ENCODE measurements around the gene NOTO. TPM values are rescaled to one million over a fixed set of nuclear protein-coding genes. Genes with fewer than 3 reads are reported as not detected.

The NOTO gene
- total and polyA plus RNA-seq, 12 donors, result 0.03 to 0.08 (median 0.05) TPM; not detected in 9

DNA sequence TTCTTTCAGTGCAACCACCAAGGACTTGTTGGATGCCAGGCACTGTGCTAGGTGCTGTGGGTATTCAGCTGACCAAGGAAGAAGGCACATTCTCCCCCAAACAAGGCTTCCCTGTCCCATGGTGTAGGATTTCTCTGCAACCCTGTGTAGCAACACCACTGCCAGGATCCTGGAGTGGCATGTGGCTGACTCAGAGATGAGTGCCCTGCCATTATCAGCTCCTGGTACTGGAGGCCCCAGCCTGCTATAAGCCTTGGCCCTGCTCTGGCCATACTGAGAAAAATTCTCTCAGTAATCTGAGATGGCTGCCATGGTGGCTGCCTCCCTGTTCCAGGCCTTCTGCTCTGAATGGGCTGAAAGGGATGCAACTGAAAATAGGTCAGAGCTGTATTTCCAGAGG lies 15.9 kb downstream of the NOTO start:
- peaks cover 0 to 6% of the 10 kb centered on the region in 2 donors for H3K4me1 ChIP-seq (replicated peaks in 1 of 2)
- H3K9me3 ChIP-seq (replicated peaks in 1 of 3), result no peaks in the 10 kb centered on the region
- H3K27me3 ChIP-seq, result no peaks in the 10 kb centered on the region
- H3K36me3 ChIP-seq (replicated peaks in 1 of 2), result peaks cover 0 to 20% of the 10 kb centered on the region in 2 donors
- DNase-seq, result peak in 6 of 7 donors; percentile 57 to 78 (median 72)
- intact Hi-C loops (cut with DNase I), result no loop called here
- no peak overlapping the region for H3K4me3 ChIP-seq
- TF ChIP-seq, protein P1, sequence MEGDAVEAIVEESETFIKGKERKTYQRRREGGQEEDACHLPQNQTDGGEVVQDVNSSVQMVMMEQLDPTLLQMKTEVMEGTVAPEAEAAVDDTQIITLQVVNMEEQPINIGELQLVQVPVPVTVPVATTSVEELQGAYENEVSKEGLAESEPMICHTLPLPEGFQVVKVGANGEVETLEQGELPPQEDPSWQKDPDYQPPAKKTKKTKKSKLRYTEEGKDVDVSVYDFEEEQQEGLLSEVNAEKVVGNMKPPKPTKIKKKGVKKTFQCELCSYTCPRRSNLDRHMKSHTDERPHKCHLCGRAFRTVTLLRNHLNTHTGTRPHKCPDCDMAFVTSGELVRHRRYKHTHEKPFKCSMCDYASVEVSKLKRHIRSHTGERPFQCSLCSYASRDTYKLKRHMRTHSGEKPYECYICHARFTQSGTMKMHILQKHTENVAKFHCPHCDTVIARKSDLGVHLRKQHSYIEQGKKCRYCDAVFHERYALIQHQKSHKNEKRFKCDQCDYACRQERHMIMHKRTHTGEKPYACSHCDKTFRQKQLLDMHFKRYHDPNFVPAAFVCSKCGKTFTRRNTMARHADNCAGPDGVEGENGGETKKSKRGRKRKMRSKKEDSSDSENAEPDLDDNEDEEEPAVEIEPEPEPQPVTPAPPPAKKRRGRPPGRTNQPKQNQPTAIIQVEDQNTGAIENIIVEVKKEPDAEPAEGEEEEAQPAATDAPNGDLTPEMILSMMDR (IDR thresholded peaks at IDR 0.05), result no peak
- TF ChIP-seq POLR2A (IDR thresholded peaks at IDR 0.05), result no peak
- peak overlapping the region in 3 of 5 donors; percentile 21 to 46 (median 34) for H3K27ac ChIP-seq

DNA sequence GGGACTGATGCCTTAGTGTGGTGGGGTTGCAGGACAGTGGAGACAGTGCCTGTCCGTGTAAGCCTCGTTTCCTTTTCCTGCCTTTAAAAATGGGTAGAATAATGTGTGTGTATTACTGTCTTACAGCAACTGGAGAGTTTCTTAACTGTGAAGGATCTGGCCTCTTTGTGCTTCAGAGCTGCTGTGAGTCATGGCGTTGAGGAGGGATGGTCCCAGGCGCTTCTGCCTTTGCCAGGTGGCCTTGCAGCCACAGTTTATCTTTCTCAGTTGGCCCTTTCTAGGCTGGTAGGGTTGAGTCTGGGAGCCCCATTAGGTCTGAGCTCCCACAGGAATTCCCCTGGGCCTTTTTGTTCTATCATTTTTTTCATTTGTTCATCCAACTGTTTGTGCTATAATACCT lies 21.4 kb downstream of the NOTO start:
- peak in 4 of 7 donors; percentile 52 to 62 (median 60) for DNase-seq
- intact Hi-C loops (cut with DNase I), result no loop called here
- Histone ChIP-seq H3K36me3 (replicated peaks in 1 of 2) (peaks cover 0 to 43% of the 10 kb centered on the region in 2 donors), H3K4me1 (replicated peaks in 1 of 2) (no peaks in the 10 kb centered on the region), H3K27ac (peak overlapping the region in 1 of 5 donors; percentile 21), H3K27me3 (no peaks in the 10 kb centered on the region), H3K4me3 (no peak overlapping the region), H3K9me3 (replicated peaks in 1 of 3) (no peaks in the 10 kb centered on the region)
- TF ChIP-seq POLR2A (IDR thresholded peaks at IDR 0.05), result no peak
- TF ChIP-seq, protein P1 (IDR thresholded peaks at IDR 0.05), result no peak
- WGBS, 4 donors, result 62 to 66% (median 65%) methylated on average over 4 of the region's 4 CpGs

DNA sequence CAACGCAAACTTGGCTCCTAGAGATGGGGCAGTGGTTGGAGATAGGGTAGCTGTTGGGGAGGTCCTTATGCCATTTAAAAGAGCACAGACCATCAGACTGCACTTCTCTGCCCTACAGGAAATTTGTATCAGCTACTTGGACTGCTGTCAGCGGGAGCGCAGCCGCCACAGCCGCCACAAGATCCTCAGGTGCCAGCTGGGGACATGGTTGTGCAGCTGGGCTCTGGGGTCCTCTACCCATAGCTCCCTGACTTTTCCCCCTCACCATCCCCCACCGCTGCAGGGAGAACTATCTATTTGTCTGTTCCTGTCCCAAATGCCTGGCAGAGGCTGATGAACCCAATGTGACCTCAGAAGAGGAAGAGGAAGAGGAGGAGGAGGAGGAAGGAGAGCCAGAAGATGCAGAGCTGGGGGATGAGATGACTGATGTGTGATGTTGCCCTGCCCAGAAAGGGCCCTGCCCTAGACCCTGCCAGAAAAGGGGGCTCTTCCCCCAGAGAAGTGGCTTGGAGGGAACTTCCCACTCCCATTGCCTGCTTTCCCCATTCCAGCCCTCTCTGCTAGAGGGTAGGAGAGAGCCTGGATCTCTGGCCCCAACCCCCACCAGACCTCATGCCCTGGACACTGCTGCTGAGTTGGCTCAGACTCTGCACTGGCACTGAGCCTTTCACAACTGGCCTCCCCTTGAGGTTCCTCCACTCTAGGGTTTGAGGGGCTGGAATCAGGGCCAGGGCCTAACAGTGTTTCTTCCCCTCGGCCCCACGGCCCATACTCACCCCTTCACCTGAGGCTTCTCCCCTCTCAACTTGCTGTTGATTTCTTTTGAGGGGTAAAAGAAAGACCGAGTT lies 23.4 kb downstream of the NOTO start:
- Histone ChIP-seq H3K27me3 (no peaks in the 10 kb centered on the region), H3K4me3 (no peak overlapping the region), H3K36me3 (replicated peaks in 1 of 2) (peaks cover 0 to 46% of the 10 kb centered on the region in 2 donors), H3K9me3 (replicated peaks in 1 of 3) (no peaks in the 10 kb centered on the region), H3K27ac (no peak overlapping the region), H3K4me1 (replicated peaks in 1 of 2) (no peaks in the 10 kb centered on the region)
- WGBS, 4 donors, result 77 to 87% (median 81%) methylated on average over 8 to 9 of the region's 9 CpGs
- intact Hi-C loops (cut with DNase I), result no loop called here
- no peak for DNase-seq
- TF ChIP-seq, protein P1 (IDR thresholded peaks at IDR 0.05), result no peak
- TF ChIP-seq POLR2A (IDR thresholded peaks at IDR 0.05), result no peak

DNA sequence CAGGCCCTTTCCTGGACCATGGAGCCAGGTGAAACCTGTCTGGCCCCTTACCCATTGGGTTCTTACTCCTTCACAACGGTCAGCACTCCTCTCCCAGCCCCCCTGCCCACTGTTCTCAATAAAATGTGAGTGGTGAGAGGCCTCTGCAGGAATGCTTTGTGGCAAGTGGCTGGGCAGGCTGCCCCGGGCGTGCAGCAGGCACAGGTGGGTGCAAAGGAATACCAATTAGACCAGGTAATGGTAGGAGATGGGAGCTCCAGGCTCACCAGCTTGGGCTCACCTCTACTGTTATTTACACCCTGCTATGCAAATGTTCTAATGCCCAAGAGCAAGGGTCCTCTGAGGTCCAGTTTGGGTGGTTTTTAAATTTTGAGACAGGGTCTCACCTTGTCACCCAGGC lies 24.7 kb downstream of the NOTO start:
- Histone ChIP-seq H3K27ac (no peak overlapping the region), H3K36me3 (replicated peaks in 1 of 2) (peaks cover 0 to 40% of the 10 kb centered on the region in 2 donors), H3K4me1 (replicated peaks in 1 of 2) (no peaks in the 10 kb centered on the region), H3K9me3 (replicated peaks in 1 of 3) (no peaks in the 10 kb centered on the region), H3K4me3 (no peak overlapping the region), H3K27me3 (no peaks in the 10 kb centered on the region)
- no peak for DNase-seq
- TF ChIP-seq POLR2A (IDR thresholded peaks at IDR 0.05), result no peak
- TF ChIP-seq, protein P1 (IDR thresholded peaks at IDR 0.05), result no peak
- intact Hi-C loops (cut with DNase I), result no loop called here
- 85 to 94% (median 92%) methylated on average over 3 of the region's 3 CpGs for WGBS, 4 donors

Measured in adrenal gland (tissue), 12 donors.